CD4-positive, alpha-beta T cell treated with Interleukin-17A for 1 hour (primary cell): ENCODE results near the gene SPECC1.
"Not testable (repeated sequence)": the region's sequence is repeated elsewhere in the genome, so short reads cannot be mapped to it uniquely, and the experiment has no call there.

Experiments
- DNase-seq: peaks from one replicate; pipeline ENCODE4 v3.0.0-alpha.2; 2020

The SPECC1 gene

DNA sequence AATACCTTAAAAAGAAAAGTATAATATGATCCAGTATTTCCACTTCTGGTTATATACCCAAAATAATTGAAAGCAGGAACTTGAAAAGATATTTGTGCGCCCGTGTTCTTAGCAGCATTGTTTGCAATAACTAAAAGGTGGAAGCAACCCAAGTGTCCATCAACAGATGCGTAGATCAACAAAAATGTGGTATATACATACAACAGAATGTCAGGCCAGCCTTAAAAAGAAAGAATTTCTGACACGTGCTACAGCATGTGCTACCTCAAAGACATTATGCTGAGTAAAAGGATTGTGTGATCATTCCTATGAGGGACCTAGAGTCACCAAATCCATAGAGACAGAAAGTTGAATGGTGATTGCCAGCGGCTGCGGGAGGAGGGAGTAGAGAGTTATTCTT lies 133.1 kb downstream of the SPECC1 start:
- no peak for DNase-seq

DNA sequence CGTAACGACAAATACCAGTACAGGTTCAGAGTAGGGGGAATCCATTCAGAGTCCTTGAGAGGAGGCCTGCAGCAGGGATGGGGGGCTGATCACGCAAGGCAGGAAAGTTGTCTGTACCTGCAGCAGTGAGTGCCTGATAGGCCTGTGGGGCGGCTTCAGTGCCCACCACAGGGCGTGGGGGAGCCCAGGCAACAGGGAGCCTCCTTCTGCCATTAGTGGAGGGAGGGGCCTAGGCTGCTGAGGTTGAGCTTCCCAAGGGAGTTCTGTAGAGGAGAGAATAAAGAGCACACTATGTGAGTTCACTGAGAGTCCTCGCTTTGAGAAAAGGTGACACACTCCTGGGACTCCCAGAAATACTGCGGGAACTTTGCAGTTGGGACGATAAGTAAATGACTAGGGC lies 134.6 kb downstream of the SPECC1 start:
- DNase-seq = no peak

DNA sequence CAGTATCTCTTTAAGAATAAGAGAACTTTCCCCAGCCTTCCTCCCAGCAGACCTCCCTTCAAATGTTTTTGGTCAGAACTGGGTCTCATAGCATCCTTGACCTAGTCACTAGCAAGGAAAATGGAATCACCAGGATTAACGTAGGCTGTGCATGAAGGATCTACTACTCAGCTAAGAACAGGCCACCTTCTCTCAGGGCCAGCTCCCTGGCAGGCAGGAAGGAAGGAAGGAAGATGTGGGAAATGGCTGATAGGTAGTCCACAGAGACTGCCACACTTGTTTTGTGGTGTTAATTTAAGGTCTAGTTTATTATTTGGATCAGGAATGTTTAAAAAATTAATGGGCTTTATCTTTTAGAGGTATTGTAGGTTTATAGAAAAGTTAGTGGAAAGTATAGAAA lies 136.4 kb downstream of the SPECC1 start:
- DNase-seq = no peak

DNA sequence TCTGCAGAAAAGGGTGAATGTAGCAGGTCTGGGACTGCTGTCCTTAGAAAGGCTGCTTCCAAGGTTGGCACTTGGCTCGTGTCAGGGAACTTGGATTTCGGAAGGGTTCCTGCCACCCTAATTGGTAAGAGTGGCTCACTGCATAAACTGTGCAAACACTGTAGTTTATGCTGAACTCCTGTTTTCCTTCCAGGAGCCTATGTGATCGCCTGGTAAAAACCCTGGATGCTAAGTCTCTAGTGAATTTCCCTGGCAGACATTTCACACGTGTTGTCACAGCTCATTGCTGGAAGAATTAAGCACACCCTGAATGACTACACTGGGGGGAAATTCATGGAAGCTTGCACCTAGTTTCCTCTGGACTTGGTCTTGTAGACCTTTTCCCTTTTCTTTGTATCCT lies 140.1 kb downstream of the SPECC1 start:
- DNase-seq = no peak

DNA sequence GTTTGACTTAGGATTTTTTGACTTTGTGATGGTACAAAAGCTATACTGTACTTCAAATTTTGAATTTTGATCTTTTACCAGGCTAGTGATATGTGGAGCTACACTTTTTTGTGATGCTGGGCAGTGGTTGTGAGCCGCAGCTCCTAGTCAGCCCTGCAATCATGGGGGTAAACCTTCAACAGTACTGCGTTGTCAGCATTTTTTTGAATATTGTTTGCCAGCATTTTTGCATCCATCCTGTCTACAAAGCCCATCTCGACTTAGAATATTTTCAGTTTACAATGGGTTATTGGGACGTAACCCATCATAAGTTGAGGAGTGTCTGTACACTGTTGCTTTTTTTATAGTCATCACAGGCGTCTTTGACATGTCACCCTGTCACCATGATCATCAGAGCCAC lies 142.0 kb downstream of the SPECC1 start:
- no peak for DNase-seq

DNA sequence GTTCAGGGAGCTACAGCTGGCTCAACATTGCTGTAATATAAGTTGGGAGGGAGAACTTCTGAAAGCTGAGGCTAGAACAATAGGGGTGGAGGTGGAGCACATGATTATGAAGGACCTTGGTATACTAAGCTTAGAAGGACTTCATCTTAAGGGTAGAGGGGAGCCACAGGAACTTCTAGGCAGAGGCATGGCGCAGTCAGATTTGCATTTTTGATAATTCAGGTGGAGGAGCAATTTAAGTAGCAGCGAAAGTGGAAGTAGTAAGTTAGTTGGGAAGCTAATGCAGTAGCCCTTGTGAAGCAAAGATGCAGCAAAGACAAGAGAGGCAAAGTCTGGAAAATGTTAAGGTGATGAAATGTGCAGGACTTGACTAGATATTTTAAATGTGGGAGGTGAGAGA lies 144.1 kb downstream of the SPECC1 start:
- DNase-seq = no peak

DNA sequence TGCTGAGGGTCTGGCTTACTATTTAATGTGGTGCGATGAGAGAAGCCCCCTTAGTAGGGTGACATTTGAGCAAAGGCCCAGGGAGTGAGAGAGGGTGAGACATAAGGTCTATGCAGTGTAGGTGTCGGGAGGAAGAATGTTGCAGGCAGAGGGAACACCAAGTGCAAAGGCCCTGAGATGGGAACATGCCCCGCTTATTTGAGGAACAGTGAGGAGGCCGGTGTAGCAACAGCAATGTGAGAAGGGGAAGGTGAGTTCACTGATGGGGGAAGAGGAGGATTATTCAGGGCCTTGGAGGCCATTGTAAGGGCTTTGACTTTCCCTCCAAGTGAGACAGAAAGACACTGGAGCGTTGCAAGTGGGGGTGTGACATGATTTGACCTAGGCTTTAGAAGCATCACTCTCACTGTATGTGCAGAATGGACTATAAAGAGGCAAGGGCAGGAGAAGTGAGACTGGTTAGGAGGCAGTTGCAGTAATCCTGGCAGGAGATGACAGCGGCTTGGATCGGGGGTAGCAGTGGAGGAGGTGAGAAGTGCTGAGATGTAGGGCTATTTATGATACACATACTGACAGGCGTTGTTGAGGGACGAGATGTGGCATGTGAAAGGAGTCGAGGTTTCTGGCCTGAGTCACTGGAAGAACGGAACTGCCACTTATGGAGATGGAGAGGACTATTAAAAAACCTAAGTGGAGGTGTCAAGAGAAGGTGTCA lies 145.3 kb downstream of the SPECC1 start:
- no peak for DNase-seq

DNA sequence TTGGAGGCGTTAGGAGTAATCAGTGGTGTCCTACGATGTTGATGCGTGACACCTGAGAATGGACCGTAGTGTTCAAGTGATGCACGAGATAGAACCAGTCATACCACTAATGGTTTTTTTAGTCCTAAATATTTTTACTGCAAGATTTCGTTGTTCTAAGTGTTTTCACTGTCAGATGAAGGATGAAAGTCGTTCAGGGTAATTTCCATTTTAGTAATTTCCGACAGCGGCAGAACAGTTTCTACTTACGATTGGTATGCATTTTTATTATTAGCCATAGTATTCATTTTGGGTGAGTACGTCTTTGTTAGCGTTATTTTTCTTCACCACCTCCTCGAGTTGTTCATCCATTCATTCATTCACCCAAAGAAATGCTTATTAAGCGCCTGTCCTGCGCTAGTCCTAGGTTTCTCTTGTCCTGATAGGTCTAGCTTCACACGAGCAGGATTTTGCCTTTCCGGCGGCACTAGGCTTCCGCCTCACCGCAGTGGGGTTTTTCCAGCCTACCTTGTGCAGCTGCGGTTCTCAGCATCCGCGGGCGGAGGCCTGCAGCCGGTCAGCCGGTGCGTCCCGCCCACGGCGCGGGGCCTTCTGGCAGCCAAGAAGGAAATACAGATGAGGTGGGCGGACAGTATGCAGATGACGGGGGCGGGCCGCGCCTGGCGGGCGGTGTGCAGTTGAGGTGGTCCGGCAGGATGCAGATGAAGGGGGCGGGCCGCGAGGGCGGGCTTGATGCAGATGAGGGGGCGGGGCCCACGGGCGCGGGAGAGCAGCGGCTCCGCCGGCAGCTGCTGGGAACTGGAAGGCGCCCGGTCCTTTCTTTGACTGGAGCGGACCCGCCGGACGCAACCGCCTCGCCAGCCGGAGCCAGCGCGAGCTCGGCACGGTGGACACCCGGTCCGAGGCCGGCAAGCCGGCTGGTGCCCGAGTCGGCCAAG lies 146.4 kb downstream of the SPECC1 start:
- DNase-seq = peak; percentile 96

DNA sequence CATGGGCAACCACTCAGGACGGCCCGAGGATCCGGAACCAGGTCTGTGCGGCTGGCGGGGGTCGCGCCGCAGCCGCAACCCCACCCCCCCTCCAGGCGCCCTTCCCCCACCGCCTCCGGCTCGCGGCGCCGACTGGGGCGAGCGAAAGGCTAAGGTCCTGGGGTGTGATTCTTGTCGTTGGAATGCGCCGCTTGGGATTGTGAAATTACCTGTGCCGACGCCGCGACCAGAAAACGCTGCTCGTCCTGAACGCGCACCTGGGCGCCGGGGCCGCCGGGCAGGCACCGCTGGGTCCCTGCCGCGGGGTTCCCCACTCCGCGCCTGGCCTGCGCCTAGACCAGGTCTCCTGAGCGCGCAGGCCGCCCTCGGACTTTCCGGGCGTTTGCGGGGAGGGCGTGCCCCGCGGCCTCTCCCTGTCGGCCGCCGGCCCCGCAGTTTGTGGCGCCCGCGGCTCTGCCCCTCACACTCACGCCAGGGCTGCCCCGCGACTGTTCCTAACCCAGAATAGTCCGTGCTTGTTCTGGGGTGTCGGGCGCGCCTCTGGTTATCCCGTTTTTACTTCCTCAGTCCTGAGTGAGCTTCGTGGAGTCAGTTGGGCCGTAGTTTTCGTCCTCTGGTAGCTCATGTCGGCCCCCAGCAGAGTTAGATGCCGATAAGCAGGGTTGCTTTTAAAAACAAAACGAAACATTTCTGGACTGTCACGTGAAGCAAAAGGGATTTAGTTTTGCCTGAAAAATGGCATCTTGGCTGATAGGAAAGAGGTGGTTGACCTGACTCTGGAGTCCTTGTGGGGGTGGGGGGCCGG lies 147.2 kb downstream of the SPECC1 start:
- no peak for DNase-seq

DNA sequence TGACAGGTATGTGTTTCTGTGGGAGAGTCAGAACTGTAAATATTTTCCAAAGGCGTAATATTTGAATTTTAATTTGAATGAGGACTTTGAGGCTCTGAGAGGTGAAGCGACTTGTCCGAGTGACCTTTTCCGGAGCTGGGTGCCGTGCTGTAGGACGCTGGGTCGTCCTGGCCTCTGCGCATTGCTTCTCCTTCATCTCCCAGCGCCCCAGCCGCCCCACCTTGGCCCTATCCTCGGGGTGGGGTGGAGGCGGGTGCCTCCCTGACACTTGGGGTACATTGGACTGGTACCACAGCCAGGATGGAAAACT lies 147.8 kb downstream of the SPECC1 start:
- DNase-seq = no peak

DNA sequence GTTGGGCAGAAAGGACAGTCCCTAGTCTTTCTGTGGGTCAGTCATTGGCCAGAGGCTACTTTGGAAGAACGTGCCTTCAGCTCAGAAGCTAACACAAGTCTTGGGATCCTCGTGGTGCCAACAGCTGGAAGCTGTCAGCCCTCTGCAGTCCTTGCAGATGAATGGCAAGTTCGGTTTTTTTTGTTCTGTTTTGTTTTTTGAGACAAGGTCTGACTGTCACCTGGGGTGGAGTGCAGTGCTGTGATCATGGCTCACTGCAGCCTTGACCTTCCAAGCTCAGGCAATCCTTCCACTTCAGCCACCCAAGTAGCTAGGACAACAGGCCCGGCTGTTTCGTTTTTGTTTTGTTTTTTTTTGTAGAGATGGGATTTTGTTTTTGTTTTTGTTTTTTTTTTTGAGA lies 149.4 kb downstream of the SPECC1 start:
- DNase-seq = no peak

DNA sequence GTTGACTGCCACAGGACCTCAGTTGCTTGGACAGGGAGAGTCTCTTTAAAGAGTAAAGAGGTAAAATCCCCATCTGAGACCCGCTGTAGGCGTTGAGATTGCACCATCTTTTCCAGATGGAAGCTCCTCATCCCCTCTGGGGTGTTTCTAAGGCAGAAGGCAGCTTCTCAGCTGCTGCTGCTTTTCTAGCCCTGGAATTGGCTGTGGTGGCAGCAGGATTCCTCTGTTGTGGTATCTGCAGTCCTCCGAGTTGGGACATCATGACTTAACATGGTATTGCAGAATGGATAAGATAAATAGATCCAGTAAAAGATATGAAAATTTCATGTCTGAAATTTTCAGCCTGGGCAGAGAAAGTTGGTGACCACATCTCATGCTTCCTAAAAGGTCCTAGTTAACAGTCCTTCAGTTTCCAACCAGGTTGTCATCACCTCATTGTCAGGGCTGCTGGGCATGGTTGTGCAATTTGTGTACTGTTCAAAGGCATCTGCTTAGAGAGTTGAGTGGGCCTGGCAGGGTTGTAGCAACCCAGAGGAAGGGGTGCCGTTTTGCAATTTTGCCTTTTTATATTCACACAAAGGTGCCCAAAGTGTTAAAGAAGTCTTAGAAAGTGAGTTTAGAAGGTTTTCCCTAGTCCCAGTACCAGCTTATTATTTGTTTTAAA lies 150.4 kb downstream of the SPECC1 start:
- DNase-seq = no peak

DNA sequence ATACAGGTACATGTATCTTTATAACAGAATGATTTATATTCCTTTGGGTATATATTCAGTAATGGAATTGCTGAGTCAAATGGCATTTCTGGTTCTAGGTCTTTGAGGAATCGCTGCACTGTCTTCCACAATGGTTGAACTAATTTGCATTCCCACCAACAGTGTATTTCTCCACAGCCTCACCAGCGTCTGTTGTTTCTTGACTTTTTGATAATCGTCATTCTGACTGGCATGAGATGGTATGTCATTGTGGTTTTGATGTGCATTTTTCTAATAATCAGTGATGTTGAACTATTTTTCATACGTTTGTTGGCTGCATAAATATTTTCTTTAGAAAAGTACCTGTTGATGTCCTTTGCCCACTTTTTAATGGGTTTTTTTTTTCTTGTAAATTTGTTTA lies 156.4 kb downstream of the SPECC1 start:
- not testable (repeated sequence) for DNase-seq

DNA sequence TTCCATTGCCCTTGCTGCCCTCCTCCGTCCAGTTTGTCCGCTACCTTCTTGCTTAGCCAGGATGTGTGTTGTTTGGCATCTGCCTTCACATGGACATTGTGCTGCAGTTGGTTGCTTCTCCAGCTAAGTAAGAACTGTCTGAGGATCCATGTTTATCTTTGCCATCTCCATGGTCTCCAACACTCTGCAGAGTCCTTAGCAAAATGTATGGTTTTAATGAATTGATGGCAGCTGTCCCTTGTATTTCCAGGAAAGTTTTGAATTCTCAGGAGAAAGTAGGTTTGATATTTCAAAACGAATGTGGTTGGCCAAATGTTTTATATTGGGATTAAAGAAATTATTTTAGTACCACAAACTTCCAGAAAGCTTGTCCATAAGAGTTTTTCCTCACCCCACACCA lies 160.9 kb downstream of the SPECC1 start:
- no peak for DNase-seq

DNA sequence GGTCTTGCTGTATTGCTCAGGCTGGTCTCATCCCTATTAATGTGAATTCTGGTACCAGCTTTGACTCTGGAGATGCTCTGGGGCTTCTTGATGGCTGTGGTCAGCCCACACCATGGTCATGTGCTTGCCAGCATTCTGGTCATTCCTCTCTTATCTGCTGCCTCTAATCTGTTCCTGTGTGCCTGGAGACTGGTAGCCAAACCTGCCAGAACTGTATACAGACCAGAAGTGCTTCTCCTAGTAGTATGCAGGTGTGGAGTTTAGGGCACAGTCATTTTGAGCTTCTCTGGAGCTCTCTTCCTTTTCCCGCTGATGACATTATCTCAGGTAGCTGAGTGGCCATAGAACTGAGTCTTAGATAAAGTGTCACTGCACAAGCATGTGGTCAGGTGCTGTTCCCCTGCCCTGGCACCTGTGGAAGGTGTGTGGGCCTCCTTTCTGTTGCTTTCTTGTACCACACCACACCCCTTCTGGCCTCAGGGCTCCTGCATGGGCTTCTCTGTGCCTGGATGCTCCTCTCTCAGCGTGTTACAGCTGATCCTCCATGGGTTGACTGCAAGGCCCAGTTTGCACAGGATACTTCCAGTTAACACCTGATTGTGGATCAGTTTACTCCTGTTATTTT lies 162.7 kb downstream of the SPECC1 start:
- DNase-seq = no peak

DNA sequence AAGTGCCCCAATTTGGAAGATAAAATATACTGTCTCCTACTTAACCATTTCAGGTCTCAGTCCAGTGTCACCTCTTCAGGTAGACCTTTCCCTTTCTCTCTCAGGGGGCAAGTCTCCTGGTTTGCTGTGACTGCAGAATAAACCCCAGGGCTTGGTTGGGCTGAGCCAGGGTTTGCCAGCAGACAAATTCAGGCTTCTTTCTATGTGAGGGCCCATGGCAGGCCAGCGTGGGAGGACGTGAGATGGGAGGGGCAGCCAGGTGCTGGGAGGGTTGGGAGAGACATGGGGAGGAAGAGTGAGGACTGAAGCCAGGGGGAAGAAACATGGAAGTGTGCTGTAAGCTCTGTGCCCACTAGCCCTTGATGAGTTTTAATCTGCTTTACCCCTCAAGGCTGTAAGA lies 163.2 kb downstream of the SPECC1 start:
- no peak for DNase-seq

DNA sequence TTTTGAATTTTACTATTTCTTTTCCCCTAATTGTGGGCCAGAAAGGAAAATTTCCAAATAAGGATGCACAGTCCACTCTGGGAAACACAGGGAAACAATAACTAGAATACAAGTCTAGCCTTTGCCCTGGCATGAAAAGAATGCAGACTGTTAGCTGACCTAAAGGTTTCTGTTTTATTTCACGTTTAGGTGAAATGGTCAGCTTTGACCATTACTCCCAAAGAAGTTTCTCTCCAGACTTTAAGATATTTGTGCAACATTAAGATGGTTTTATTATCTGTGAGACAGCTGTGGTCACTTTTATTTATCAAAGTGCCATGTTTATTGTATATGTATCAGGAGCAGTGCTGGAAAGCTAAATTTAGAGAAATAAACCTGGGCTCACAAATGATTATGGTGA lies 163.9 kb downstream of the SPECC1 start:
- DNase-seq = no peak

DNA sequence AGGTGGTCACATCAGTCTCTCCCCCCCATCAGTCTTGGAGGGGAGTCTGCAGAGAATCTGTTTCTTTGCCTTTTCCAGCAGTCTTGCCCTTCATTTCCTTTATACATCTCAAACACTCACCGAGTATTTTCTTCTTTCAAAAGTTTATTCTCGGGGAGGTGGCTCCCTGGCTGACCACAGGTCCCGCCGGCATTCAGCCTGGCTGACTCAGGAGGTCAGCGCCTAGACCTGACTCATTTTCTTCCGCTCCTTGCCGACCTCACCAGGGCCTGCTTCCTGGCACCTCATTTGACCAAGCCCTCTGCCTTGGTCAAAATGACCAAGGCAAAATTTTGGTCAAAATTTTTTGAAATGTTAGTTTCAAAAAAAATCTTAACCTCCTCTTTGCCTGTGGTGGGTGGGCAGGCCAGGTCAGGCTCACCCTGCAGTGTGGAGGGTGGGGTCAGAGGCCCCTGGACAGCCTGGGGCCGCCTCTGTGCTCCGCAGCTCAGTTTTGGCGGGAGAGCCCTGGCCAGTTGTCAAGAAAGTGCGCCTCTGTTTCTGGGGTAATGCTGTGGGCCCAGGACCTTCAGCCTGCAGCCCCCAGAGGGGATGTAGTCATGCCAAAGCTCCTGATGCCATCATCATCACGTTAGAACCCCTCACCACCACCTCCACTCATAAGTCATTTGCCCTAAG lies 165.6 kb downstream of the SPECC1 start:
- DNase-seq = no peak

DNA sequence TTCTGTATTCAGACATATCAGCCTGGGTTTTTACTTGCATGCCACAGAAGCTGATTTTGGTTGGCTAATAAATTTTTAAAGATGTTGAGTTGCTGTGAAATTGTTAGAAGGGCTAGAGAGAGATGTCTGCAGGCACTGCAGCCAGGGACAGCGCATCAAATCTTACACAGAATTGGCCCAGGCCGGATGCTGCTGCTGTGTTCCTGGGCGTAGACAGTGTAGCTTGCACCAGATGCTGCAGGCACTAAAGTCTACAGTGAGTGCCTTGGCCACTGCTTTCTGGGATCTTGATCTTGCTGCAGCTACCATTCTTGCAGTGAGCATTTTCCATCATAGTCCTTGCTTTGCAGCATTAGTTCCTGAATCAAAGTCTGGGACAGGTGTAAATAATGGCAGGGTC lies 169.9 kb downstream of the SPECC1 start:
- DNase-seq = no peak

DNA sequence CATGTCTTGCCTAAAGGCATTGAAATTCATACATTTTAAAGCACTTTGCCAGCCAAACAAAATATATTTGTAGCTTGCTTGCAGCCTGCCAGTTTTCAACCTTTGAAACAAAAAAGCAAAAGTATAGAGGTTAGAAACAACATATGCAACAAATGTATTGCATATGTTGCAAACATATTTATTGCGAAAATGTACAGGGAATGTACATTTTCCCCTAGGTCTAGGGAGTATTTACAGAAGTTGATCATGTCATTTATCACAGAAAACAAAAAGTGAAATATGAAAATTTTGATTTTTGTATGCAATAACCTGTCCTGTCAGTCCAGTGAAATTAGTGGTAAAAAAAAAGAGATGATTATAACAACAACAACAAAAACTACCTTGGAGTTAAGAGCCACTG lies 171.5 kb downstream of the SPECC1 start:
- DNase-seq = no peak

DNA sequence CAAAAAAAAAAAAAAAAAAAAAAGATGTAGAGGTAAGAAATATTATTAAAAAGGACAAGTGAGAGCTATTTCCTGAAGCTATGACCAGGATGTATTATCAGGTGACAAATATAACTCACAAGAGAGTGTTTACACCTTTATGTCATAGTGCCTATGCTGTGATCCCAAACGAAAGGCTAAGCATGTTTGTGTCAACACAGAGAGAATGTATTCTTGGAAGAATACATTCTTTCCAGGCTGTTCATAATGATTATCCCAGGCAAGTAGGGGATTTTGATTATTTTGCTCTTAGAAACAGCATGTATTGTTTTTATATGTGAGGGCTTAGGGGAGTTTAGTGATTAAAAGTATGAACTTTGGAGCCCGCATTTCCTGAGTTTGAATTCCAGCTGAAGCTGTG lies 175.0 kb downstream of the SPECC1 start:
- DNase-seq = no peak

DNA sequence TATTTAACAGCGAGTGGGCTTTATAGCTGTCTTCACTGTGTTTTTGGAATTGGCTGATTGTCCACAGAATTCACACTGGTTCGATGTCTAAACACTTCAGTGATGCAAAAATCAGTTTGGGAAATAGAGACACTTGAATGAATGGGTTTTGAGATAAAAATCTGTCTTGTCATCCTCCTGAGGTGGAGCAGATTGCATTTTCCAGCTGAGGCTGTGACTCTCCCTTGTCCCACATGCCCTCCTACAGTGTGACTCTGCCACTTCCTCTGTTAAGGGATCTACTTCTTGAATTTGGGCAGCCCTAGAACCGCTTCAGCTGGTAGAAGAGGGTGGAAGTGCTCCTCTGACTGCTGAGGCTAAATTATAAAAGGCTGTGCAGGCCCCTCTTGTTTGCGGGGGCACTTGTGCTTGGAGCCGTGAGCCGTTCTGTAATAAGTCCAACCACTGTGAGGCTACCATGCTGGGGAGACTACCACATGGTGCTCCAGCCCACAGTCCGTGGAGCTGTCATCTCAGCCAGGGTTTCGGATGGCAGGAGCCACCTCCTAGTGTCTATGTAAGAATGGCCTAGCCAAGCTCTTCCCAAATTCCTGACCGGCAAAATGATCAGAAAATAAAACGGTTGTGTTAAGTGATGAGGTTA lies 175.9 kb downstream of the SPECC1 start:
- DNase-seq = no peak
